Caco-2 (cell line): ENCODE data around the gene FAM174A. TPM values are rescaled to one million over a fixed set of nuclear protein-coding genes. Genes with fewer than 3 reads are reported as not detected.
A peak's percentile ranks its signal among the peaks of the same experiment; 100 is the strongest.

Experiments used
- BruUV-seq: library from RNA; stranded (reverse); fragments of 400-500 nt; replicated peaks from 2 replicates; lab custom pipeline; 2021; lab: Mats Ljungman, UMichigan
- CTCF ChIA-PET: fragments of 300-600 bp; sonication (Branson Sonifier 250); formaldehyde crosslinking; loops from one replicate; lab custom pipeline; 2022; ENCODE audit warnings: antibody characterized with exemption; lab: Charles Lee
- POLR2A ChIA-PET: fragments of 300-600 bp; sonication (Branson Sonifier 250); formaldehyde crosslinking; loops from one replicate; lab custom pipeline; 2022; ENCODE audit warnings: antibody characterized with exemption; lab: Charles Lee
- DNase-seq, 2 experiments: peaks; one replicate each; pipeline versions ENCODE4 v3.0.0 to v3.0.0-alpha.2; 2020 to 2022
- H3K27me3 ChIP-seq: replicated peaks from 2 replicates; pipeline ENCODE4 v1.6.0; 2011; ENCODE audit warnings: low read length; ENCODE audit not compliant: control insufficient read depth, insufficient read depth
- H3K36me3 ChIP-seq: 2 replicates; pipeline ENCODE4 v1.5.1; 2011; ENCODE audit warnings: low read length; ENCODE audit not compliant: control insufficient read depth, insufficient read depth
- H3K4me1 ChIP-seq: fragments of 250-450 bp; sonication (Bioruptor Pico); 2 replicates; pipeline ENCODE4 v1.5.1; 2020; ENCODE audit warnings: mild to moderate bottlenecking
- H3K4me3 ChIP-seq: 2 replicates; pipeline ENCODE4 v1.5.1; 2011; ENCODE audit warnings: low read depth, mild to moderate bottlenecking, control low read depth, low read length
- H3K9me3 ChIP-seq: fragments of 250-450 bp; sonication (Bioruptor Pico); 2 replicates; pipeline ENCODE4 v1.5.1; 2020; ENCODE audit warnings: mild to moderate bottlenecking, moderate library complexity
- H3K27ac Mint-ChIP-seq: one replicate; pipeline ENCODE4 v1.8.0; 2022; ENCODE audit warnings: mixed read lengths; ENCODE audit not compliant: unreplicated experiment
- H3K27me3 Mint-ChIP-seq: one replicate; pipeline ENCODE4 v1.8.0; 2022; ENCODE audit warnings: mixed read lengths; ENCODE audit not compliant: insufficient read depth, unreplicated experiment
- H3K36me3 Mint-ChIP-seq: one replicate; pipeline ENCODE4 v1.8.0; 2022; ENCODE audit warnings: mild to moderate bottlenecking, mixed read lengths; ENCODE audit not compliant: insufficient read depth, unreplicated experiment
- H3K4me1 Mint-ChIP-seq: one replicate; pipeline ENCODE4 v1.8.0; 2022; ENCODE audit warnings: low read depth, mixed read lengths; ENCODE audit not compliant: unreplicated experiment
- H3K4me3 Mint-ChIP-seq: one replicate; pipeline ENCODE4 v1.8.0; 2022; ENCODE audit warnings: mild to moderate bottlenecking, moderate library complexity, mixed read lengths; ENCODE audit not compliant: unreplicated experiment
- H3K9me3 Mint-ChIP-seq: one replicate; pipeline ENCODE4 v1.8.0; 2022; ENCODE audit warnings: mixed read lengths; ENCODE audit not compliant: unreplicated experiment
- intact Hi-C: fragments of 100-400 bp; cut with micrococcal nuclease; formaldehyde crosslinking; loops from one replicate; pipeline ENCODE4 v1.10.0; 2022; ENCODE audit not compliant: unreplicated experiment
- total RNA-seq: library from RNA; stranded (reverse); gene quantifications from 2 replicates; pipeline ENCODE4 v1.2.3, GENCODE V29; 2022
- TF ChIP-seq, protein P1 (sequence below), 2 experiments: fragments of 200-600 bp in 1 of 2; IDR thresholded peaks; 1 replicate in 1 of 2; 2 replicates in 1 of 2; pipeline versions ENCODE4 v1.5.1 to v1.8.0; 2011 to 2022; ENCODE audit warnings: antibody characterized with exemption in 1 of 2, control low read depth in 1 of 2, inconsistent platforms in 1 of 2, low read depth in 1 of 2, low read length in 1 of 2, mild to moderate bottlenecking in 1 of 2, moderate library complexity in 1 of 2; ENCODE audit not compliant: insufficient read depth in 1 of 2, severe bottlenecking in 1 of 2, unreplicated experiment in 1 of 2

Gene FAM174A
- total RNA-seq, 1 experiment from 2014 or later, result 4.3 TPM

DNA sequence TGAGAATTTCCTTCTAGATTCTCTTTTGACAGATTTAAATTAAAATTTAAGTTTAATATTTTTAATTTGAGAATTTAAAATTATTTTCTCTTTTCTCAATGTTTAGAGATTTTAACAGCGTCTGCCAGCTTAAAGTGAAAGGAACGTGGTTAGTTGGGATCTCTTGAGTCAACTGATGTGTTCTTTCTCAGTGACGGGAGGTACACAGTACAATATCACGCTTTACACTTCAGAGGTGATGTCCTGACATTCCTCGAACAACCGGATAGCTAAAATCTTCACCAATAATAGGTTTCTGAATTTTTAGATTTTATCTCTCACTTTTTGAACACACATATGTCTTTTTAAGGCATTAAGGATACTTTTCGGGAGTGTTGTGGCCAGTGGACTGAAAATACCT lies 81.1 kb downstream of the FAM174A start:
- BruUV-seq, result no TSS peak
- intact Hi-C loops, result no loop called here
- TF ChIP-seq, protein P1, sequence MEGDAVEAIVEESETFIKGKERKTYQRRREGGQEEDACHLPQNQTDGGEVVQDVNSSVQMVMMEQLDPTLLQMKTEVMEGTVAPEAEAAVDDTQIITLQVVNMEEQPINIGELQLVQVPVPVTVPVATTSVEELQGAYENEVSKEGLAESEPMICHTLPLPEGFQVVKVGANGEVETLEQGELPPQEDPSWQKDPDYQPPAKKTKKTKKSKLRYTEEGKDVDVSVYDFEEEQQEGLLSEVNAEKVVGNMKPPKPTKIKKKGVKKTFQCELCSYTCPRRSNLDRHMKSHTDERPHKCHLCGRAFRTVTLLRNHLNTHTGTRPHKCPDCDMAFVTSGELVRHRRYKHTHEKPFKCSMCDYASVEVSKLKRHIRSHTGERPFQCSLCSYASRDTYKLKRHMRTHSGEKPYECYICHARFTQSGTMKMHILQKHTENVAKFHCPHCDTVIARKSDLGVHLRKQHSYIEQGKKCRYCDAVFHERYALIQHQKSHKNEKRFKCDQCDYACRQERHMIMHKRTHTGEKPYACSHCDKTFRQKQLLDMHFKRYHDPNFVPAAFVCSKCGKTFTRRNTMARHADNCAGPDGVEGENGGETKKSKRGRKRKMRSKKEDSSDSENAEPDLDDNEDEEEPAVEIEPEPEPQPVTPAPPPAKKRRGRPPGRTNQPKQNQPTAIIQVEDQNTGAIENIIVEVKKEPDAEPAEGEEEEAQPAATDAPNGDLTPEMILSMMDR (IDR thresholded peaks at IDR 0.05; ENCODE audit: insufficient read depth in 1 of 2, low read depth in 1 of 2, low read length in 1 of 2, severe bottlenecking in 1 of 2, unreplicated experiment in 1 of 2), result no peak
- Mint-ChIP-seq H3K9me3 (no peaks in the 10 kb centered on the region), H3K27ac (no peak overlapping the region), H3K4me3 (no peak overlapping the region), H3K4me1 (no peaks in the 10 kb centered on the region), H3K36me3 (no peaks in the 10 kb centered on the region), H3K27me3 (no peaks in the 10 kb centered on the region)
- no peaks in the 10 kb centered on the region for H3K4me1 ChIP-seq
- peaks cover 4% of the 10 kb centered on the region; the same call in 1 of the 2 replicates for H3K9me3 ChIP-seq
- no peaks in the 10 kb centered on the region for H3K36me3 ChIP-seq
- H3K27me3 ChIP-seq, result no peaks in the 10 kb centered on the region
- no peak for DNase-seq
- CTCF ChIA-PET, result no interaction called here
- POLR2A ChIA-PET, result no interaction called here
- no peak overlapping the region for H3K4me3 ChIP-seq

DNA sequence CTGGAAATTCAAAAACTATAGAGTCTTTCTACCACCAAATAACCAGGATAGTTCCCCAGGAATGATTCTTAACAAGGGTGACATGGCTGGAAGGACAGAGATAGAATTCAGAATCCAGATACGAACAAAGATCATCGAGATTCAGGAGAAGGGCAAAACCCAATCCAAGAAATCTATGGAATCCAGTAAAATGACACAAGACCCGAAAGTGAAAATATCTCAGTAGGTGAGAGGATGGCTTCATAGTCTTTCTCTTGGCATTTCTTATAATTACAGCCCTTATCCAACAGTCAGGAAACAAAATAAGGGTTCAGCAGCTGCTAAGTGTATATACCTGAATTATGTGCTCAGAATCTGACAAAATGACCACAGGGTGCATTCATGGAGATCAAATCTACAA lies 81.8 kb downstream of the FAM174A start:
- Mint-ChIP-seq H3K4me1 (no peaks in the 10 kb centered on the region), H3K27ac (no peak overlapping the region), H3K9me3 (no peaks in the 10 kb centered on the region), H3K27me3 (no peaks in the 10 kb centered on the region), H3K36me3 (no peaks in the 10 kb centered on the region), H3K4me3 (no peak overlapping the region)
- no peak for DNase-seq
- CTCF ChIA-PET, result no interaction called here
- no peak overlapping the region for H3K4me3 ChIP-seq
- TF ChIP-seq, protein P1 (IDR thresholded peaks at IDR 0.05; ENCODE audit: insufficient read depth in 1 of 2, low read depth in 1 of 2, low read length in 1 of 2, severe bottlenecking in 1 of 2, unreplicated experiment in 1 of 2), result no peak
- BruUV-seq, result no TSS peak
- no peaks in the 10 kb centered on the region for H3K27me3 ChIP-seq
- intact Hi-C loops, result no loop called here
- H3K9me3 ChIP-seq, result peaks cover 4% of the 10 kb centered on the region; the same call in 1 of the 2 replicates
- H3K4me1 ChIP-seq, result no peaks in the 10 kb centered on the region
- H3K36me3 ChIP-seq, result no peaks in the 10 kb centered on the region
- POLR2A ChIA-PET, result no interaction called here

DNA sequence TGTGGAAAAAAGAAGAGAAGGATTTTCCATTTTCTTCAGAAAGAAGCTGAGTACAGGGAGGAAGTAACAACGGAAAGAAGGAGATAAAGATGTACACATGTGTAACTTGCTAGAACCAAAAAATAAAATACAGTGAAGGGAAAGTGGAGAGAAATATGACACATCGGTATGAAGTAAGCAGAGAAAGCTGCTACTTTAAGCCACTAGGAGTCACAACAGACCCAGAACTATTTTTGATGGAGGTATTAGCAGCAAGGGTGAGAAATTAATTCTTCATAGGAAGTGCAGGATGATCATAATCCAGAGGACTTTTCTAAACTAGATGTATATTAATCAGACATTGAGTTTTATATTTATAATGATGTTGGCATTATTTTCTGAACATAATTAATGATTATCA lies 88.5 kb downstream of the FAM174A start:
- DNase-seq, result peak in 1 of 2 experiments; percentile 10
- H3K4me3 ChIP-seq, result no peak overlapping the region
- no peaks in the 10 kb centered on the region for H3K27me3 Mint-ChIP-seq
- no peaks in the 10 kb centered on the region for H3K36me3 ChIP-seq
- no peak overlapping the region for H3K27ac Mint-ChIP-seq
- no peaks in the 10 kb centered on the region for H3K9me3 Mint-ChIP-seq
- ChIA-PET CTCF (interaction anchor here (1.2 kb wide), 1 partner anchor 276 kb away, joined by 6 read pairs; no protein-coding TSS in a partner anchor), POLR2A (no interaction called here)
- TF ChIP-seq, protein P1 (IDR thresholded peaks at IDR 0.05; ENCODE audit: insufficient read depth in 1 of 2, low read depth in 1 of 2, low read length in 1 of 2, severe bottlenecking in 1 of 2, unreplicated experiment in 1 of 2), result peak; percentile 34 to 45
- BruUV-seq, result no TSS peak
- no peaks in the 10 kb centered on the region for H3K4me1 Mint-ChIP-seq
- H3K27me3 ChIP-seq, result no peaks in the 10 kb centered on the region
- no peaks in the 10 kb centered on the region for H3K36me3 Mint-ChIP-seq
- no peaks in the 10 kb centered on the region for H3K4me1 ChIP-seq
- intact Hi-C loops, result loop anchor here (1.0 to 2.0 kb wide), 4 partner anchors 277 to 1055 kb away; no protein-coding TSS in a partner anchor
- no peaks in the 10 kb centered on the region for H3K9me3 ChIP-seq
- no peak overlapping the region for H3K4me3 Mint-ChIP-seq
